Stimulated activated CD4-positive, alpha-beta T cell treated with anti-CD3 and anti-CD28 coated beads, TNF-alpha, amount 100 ng/mL, for 4 hours (primary cell): Measurements from ENCODE around the gene MRPL18.

Experiments used
- DNase-seq, 3 experiments: peaks; one replicate each; pipeline ENCODE4 v3.0.0-alpha.2; 2020; ENCODE audit warnings: low read depth in 3 of 3

MRPL18 gene

GRCh38 chr6:159842035-159842434 lies 51.8 kb downstream of the MRPL18 start:
- DNase-seq, result no peak

- no peak for DNase-seq
These were observed 54.7 kb downstream of the MRPL18 start for GRCh38 chr6:159844737-159845645.
